Measurements from ENCODE around the gene LILRA6.

Gene LILRA6

GRCh38 chr19:54262066-54262465, 19.5 kb upstream of the LILRA6 start:
- Histone ChIP-seq H3F3A (ENCODE audit: insufficient read depth) (no peaks in the 10 kb centered on the region), H3K9me3 (ENCODE audit: insufficient read depth, low read length) (no peaks in the 10 kb centered on the region), H3K27me3 (ENCODE audit: low read length) (no peaks in the 10 kb centered on the region), H4K20me1 (ENCODE audit: low read depth, low read length) (no peaks in the 10 kb centered on the region), H3K9ac (ENCODE audit: low read length) (no peak overlapping the region), H3K36me3 (ENCODE audit: low read length) (no peaks in the 10 kb centered on the region), H2AFZ (ENCODE audit: low read depth, low read length, severe bottlenecking) (no peak overlapping the region), H3K27ac (ENCODE audit: low read depth, low read length) (no peak overlapping the region), H3K79me2 (ENCODE audit: insufficient read depth, low read length) (no peaks in the 10 kb centered on the region), H3K4me3 (ENCODE audit: insufficient read depth, low read length, poor library complexity, severe bottlenecking) (no peak overlapping the region), H3K4me2 (ENCODE audit: low read depth, low read length, poor library complexity, severe bottlenecking) (no peak overlapping the region), H3K9me2 (replicated peaks; ENCODE audit: insufficient read depth, low read length) (no peaks in the 10 kb centered on the region)
- no peak for TF ChIP-seq EZH2phosphoT487 (conservative IDR thresholded peaks at IDR 0.05; ENCODE audit: low read length)
- TF ChIP-seq, protein P1, sequence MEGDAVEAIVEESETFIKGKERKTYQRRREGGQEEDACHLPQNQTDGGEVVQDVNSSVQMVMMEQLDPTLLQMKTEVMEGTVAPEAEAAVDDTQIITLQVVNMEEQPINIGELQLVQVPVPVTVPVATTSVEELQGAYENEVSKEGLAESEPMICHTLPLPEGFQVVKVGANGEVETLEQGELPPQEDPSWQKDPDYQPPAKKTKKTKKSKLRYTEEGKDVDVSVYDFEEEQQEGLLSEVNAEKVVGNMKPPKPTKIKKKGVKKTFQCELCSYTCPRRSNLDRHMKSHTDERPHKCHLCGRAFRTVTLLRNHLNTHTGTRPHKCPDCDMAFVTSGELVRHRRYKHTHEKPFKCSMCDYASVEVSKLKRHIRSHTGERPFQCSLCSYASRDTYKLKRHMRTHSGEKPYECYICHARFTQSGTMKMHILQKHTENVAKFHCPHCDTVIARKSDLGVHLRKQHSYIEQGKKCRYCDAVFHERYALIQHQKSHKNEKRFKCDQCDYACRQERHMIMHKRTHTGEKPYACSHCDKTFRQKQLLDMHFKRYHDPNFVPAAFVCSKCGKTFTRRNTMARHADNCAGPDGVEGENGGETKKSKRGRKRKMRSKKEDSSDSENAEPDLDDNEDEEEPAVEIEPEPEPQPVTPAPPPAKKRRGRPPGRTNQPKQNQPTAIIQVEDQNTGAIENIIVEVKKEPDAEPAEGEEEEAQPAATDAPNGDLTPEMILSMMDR (IDR thresholded peaks at IDR 0.05; ENCODE audit: insufficient read depth, low read length, poor library complexity, severe bottlenecking) = no peak

GRCh38 chr19:54257116-54257480, 14.5 kb upstream of the LILRA6 start, which contains the start of gene LILRB5:
TSS of gene LILRB5 (minus strand) at chr19:54257273. CDS start at chr19:54257193, 80 bp downstream.
- no peak within 1 kb of the TSS for H3K9ac ChIP-seq (ENCODE audit: low read length)
- H3K79me2 ChIP-seq (ENCODE audit: insufficient read depth, low read length) = no peaks in the 10 kb centered on the region
- H3K9me3 ChIP-seq (ENCODE audit: insufficient read depth, low read length) = no peaks in the 10 kb centered on the region
- no peaks in the 10 kb centered on the region for H4K20me1 ChIP-seq (ENCODE audit: low read depth, low read length)
- TF ChIP-seq, protein P1 (IDR thresholded peaks at IDR 0.05; ENCODE audit: insufficient read depth, low read length, poor library complexity, severe bottlenecking) = no peak
- no peak for TF ChIP-seq EZH2phosphoT487 (conservative IDR thresholded peaks at IDR 0.05; ENCODE audit: low read length)
- no peak within 1 kb of the TSS for H3K27ac ChIP-seq (ENCODE audit: low read depth, low read length)
- no peaks in the 10 kb centered on the region for H3K27me3 ChIP-seq (ENCODE audit: low read length)
- no peak within 1 kb of the TSS for H2AFZ ChIP-seq (ENCODE audit: low read depth, low read length, severe bottlenecking)
- no peak within 1 kb of the TSS for H3K4me3 ChIP-seq (ENCODE audit: insufficient read depth, low read length, poor library complexity, severe bottlenecking)
- no peaks in the 10 kb centered on the region for H3F3A ChIP-seq (ENCODE audit: insufficient read depth)
- no peaks in the 10 kb centered on the region for H3K36me3 ChIP-seq (ENCODE audit: low read length)
- H3K4me2 ChIP-seq (ENCODE audit: low read depth, low read length, poor library complexity, severe bottlenecking) = no peak within 1 kb of the TSS
- H3K9me2 ChIP-seq (replicated peaks; ENCODE audit: insufficient read depth, low read length) = no peaks in the 10 kb centered on the region

DNA sequence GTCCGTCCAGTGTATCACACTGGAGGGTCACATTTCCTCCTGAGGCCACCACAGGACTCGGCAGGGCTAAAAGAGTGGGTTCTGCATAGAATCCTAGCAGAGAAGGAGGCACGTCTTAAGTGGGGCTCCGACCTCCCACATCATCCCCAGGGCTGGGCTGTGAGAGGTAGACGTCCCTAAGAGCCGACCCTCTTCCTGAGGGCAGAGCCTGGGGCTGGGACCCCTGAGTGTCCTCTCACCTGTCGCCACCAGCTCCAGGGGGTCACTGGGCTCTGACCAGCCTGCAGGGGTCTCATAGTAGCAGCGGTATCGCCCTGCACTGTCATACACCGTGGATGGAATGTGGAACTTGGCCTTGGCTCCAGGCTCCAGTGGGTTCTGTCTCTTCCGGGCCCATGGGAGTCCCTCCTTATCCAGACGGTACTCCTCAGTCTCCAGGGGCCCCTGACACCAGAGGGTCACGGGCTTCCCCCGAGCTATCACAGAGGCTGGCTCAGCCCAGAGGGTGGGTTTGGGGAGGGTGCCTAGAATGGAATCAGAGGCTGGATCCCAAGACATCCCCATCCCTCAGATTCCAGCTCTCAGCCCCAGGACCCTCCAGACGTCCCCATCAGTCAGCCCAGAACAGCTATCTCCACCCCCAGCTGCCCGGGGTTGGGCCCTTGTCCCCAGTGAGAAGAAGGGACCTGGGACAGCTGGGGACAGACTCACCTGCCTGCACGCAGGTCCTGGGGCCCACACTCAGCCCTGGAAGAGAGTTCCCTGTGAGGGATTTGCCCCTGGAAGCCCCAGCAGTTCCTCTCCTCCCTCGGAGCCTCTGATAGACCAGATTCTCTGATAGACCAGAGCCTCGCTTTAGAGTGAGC, 13.9 kb upstream of the LILRA6 start:
- Histone ChIP-seq H3K27me3 (ENCODE audit: low read length) (no peaks in the 10 kb centered on the region), H4K20me1 (ENCODE audit: low read depth, low read length) (no peaks in the 10 kb centered on the region), H3K4me2 (ENCODE audit: low read depth, low read length, poor library complexity, severe bottlenecking) (no peak overlapping the region), H3F3A (ENCODE audit: insufficient read depth) (no peaks in the 10 kb centered on the region), H3K9me3 (ENCODE audit: insufficient read depth, low read length) (no peaks in the 10 kb centered on the region), H3K36me3 (ENCODE audit: low read length) (no peaks in the 10 kb centered on the region), H3K27ac (ENCODE audit: low read depth, low read length) (no peak overlapping the region), H3K9me2 (replicated peaks; ENCODE audit: insufficient read depth, low read length) (no peaks in the 10 kb centered on the region), H2AFZ (ENCODE audit: low read depth, low read length, severe bottlenecking) (no peak overlapping the region), H3K4me3 (ENCODE audit: insufficient read depth, low read length, poor library complexity, severe bottlenecking) (no peak overlapping the region), H3K79me2 (ENCODE audit: insufficient read depth, low read length) (no peaks in the 10 kb centered on the region), H3K9ac (ENCODE audit: low read length) (no peak overlapping the region)
- TF ChIP-seq, protein P1 (IDR thresholded peaks at IDR 0.05; ENCODE audit: insufficient read depth, low read length, poor library complexity, severe bottlenecking) = no peak
- no peak for TF ChIP-seq EZH2phosphoT487 (conservative IDR thresholded peaks at IDR 0.05; ENCODE audit: low read length)
